T-helper 17 cell (primary cell): ENCODE data around the gene THSD7B. TPM values are rescaled to one million over a fixed set of nuclear protein-coding genes. Genes with fewer than 3 reads are reported as not detected.

Source experiments
- ATAC-seq: fragments of 150-1000 bp; cut with Tn5 transposase; 2 replicates; pipeline ENCODE4 v1.10.0; 2021; ENCODE audit warnings: mild to moderate bottlenecking, moderate library complexity
- DNase-seq, 3 donors: peaks; one replicate each; pipeline versions ENCODE4 v3.0.0 to v3.0.0-alpha.2; 2020 to 2021
- H3K9me3 ChIP-seq: one replicate; pipeline ENCODE4 v1.7.0; 2013; ENCODE audit warnings: low read length, mild to moderate bottlenecking; ENCODE audit not compliant: control insufficient read depth, poor library complexity, severe bottlenecking
- H3K27ac Mint-ChIP-seq: one replicate; pipeline ENCODE4 v1.8.0; 2022; ENCODE audit warnings: mild to moderate bottlenecking, moderate library complexity, mixed read lengths
- H3K27me3 Mint-ChIP-seq: one replicate; pipeline ENCODE4 v1.8.0; 2022; ENCODE audit warnings: mixed read lengths
- H3K36me3 Mint-ChIP-seq: one replicate; pipeline ENCODE4 v1.8.0; 2022; ENCODE audit warnings: low read depth, mixed read lengths
- H3K4me1 Mint-ChIP-seq: one replicate; pipeline ENCODE4 v1.8.0; 2022; ENCODE audit warnings: mild to moderate bottlenecking, mixed read lengths
- H3K4me3 Mint-ChIP-seq: one replicate; pipeline ENCODE4 v1.8.0; 2022; ENCODE audit warnings: mild to moderate bottlenecking, moderate library complexity, mixed read lengths
- total RNA-seq, 4 donors: library from RNA in 2 of 4; stranded (reverse) in 2 of 4; gene quantifications; one replicate each; pipeline ENCODE4 v1.2.3 and lab custom pipeline; 2022 to 2026

The THSD7B gene
- total RNA-seq, 2 donors from 2014 or later, result not detected

GRCh38 chr2:136844546-136844945 lies 79.2 kb downstream of the THSD7B start:
- H3K4me1 Mint-ChIP-seq, result no peaks in the 10 kb centered on the region
- H3K9me3 ChIP-seq, result no peaks in the 10 kb centered on the region
- no peak overlapping the region for H3K27ac Mint-ChIP-seq
- ATAC-seq (no peak), DNase-seq (no peak)
- H3K27me3 Mint-ChIP-seq, result peaks cover 4% of the 10 kb centered on the region
- no peak overlapping the region for H3K4me3 Mint-ChIP-seq
- H3K36me3 Mint-ChIP-seq, result no peaks in the 10 kb centered on the region

- H3K27me3 Mint-ChIP-seq, result no peaks in the 10 kb centered on the region
- H3K36me3 Mint-ChIP-seq, result no peaks in the 10 kb centered on the region
- H3K4me1 Mint-ChIP-seq, result no peaks in the 10 kb centered on the region
- ATAC-seq (no peak), DNase-seq (no peak)
- no peak overlapping the region for H3K4me3 Mint-ChIP-seq
- no peaks in the 10 kb centered on the region for H3K9me3 ChIP-seq
- no peak overlapping the region for H3K27ac Mint-ChIP-seq
Measured at GRCh38 chr2:136858656-136859055, 93.3 kb downstream of the THSD7B start.

DNA sequence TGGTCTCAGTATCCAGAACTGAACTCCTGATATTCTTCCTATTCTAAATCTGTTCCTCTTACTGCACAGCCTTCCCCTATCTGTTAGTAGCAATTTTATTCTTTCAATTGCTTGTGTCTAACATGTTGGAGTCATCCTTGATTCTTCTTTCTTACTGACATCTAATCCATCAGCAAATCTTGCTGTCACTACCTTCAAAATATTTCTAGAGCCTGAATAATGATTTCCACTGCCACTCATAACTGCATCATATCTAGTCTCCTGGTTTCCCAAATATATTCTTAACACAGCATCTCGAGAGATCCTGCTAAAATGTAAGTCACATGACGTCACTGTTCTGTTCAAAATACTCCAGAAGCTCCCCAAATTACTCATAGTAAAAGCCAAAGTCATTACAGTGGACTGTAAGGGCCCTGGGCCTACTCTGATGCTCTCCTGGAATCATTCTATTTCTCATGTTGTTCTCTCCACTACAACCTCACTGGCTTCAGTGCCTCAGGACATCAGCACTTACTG lies 95.2 kb downstream of the THSD7B start:
- Mint-ChIP-seq H3K36me3 (no peaks in the 10 kb centered on the region), H3K4me1 (no peaks in the 10 kb centered on the region), H3K4me3 (no peak overlapping the region), H3K27ac (no peak overlapping the region), H3K27me3 (no peaks in the 10 kb centered on the region)
- ATAC-seq (no peak), DNase-seq (no peak)
- no peaks in the 10 kb centered on the region for H3K9me3 ChIP-seq

DNA sequence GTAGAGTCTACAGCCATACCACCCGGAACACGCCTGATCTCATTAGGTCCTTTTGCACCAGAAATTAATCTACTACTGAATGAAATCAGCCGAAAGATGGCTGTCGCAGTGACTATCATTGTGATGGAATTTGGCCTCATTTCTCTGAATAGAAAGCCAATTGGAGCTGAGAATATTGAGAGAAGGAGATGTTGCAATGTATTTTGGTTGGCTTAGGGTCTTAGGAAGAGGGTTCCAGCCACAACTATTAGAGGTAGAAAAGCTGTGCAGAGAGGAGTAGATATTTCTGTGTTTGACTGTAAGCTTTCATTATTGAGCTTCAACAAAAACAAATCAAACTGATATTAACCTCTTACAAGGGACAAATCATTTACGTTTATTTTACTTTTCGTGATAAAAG lies 98.1 kb downstream of the THSD7B start:
- no peak overlapping the region for H3K27ac Mint-ChIP-seq
- H3K4me1 Mint-ChIP-seq, result no peaks in the 10 kb centered on the region
- no peaks in the 10 kb centered on the region for H3K27me3 Mint-ChIP-seq
- no peak for ATAC-seq
- no peaks in the 10 kb centered on the region for H3K36me3 Mint-ChIP-seq
- H3K9me3 ChIP-seq, result no peaks in the 10 kb centered on the region
- no peak overlapping the region for H3K4me3 Mint-ChIP-seq
- no peak for DNase-seq

- no peaks in the 10 kb centered on the region for H3K4me1 Mint-ChIP-seq
- no peak for ATAC-seq
- no peaks in the 10 kb centered on the region for H3K9me3 ChIP-seq
Measured at GRCh38 chr2:136863874-136864273, 98.5 kb downstream of the THSD7B start.

DNA sequence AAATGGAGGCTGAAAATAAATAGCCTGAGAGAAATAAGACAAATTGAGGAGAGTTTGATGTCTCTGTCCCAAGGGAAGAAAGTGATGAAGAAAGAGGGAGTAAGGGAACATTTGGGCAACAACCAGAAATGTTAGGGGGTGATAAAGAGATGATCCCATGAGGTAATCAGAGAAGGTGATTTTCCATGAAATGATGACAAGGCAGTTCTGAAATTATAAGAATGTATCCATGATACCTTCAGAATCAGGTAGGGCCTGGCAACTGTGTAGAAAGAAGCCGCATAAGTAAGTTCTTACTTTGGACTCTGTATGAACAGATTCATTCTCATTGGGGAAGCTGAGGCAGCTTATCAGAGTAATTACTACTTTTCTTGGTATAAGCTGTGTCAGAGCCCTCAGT lies 106.1 kb downstream of the THSD7B start:
- no peak overlapping the region for H3K4me3 Mint-ChIP-seq
- no peak for DNase-seq
- ATAC-seq, result no peak

More at GRCh38 chr2:136863874-136864273, 98.5 kb downstream of the THSD7B start:
- Mint-ChIP-seq H3K27ac (no peak overlapping the region), H3K36me3 (no peaks in the 10 kb centered on the region), H3K4me3 (no peak overlapping the region), H3K27me3 (no peaks in the 10 kb centered on the region)
- DNase-seq, result no peak

DNA sequence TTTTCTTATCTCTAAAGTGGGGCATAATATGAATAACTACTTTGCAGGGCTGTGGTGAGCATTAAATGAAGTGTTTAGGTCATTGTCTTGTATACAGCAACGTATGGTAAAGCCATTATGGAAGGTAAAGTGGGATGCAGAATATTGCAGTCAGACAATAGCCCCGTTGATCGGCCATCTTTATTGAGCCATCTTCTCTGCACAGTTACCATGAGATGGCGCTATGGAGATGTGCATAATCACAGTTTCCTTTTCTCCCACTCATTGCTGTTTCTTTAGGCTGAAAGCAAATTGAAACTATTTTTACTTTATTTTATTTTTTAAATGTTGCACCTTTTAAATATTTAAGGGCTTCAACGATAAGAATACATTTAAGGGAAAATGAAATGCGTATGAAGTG lies 108.9 kb downstream of the THSD7B start:
- Mint-ChIP-seq H3K36me3 (no peaks in the 10 kb centered on the region), H3K27ac (no peak overlapping the region), H3K4me1 (no peaks in the 10 kb centered on the region), H3K27me3 (no peaks in the 10 kb centered on the region), H3K4me3 (no peak overlapping the region)
- DNase-seq (no peak), ATAC-seq (no peak)
- H3K9me3 ChIP-seq, result no peaks in the 10 kb centered on the region

More for the DNA sequence above, 106.1 kb downstream of the THSD7B start:
- H3K9me3 ChIP-seq, result no peaks in the 10 kb centered on the region
- Mint-ChIP-seq H3K4me1 (no peaks in the 10 kb centered on the region), H3K36me3 (no peaks in the 10 kb centered on the region), H3K27ac (no peak overlapping the region), H3K27me3 (no peaks in the 10 kb centered on the region)

DNA sequence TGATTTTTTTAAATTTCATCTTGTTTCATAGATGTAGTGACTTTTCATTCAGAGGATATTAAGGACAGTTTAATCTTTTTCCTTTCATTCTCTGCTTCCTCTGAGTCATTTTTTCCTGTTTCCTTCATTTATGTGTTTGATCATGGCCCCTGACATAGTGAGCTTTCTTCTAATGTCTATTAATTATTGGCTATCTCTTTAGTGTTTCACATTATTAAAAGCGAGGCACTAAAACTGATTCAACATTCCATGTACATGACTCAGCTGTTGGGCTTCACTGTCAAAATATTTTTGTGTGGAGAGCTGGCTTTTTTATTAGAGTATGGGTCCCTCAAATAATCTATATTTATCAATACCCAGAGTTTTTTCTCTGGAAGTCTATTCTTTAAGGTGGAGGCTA lies 125.8 kb downstream of the THSD7B start:
- H3K4me3 Mint-ChIP-seq, result no peak overlapping the region
- no peaks in the 10 kb centered on the region for H3K36me3 Mint-ChIP-seq
- H3K9me3 ChIP-seq, result no peaks in the 10 kb centered on the region
- ATAC-seq (no peak), DNase-seq (no peak)
- H3K27me3 Mint-ChIP-seq, result no peaks in the 10 kb centered on the region
- no peak overlapping the region for H3K27ac Mint-ChIP-seq
- no peaks in the 10 kb centered on the region for H3K4me1 Mint-ChIP-seq

DNA sequence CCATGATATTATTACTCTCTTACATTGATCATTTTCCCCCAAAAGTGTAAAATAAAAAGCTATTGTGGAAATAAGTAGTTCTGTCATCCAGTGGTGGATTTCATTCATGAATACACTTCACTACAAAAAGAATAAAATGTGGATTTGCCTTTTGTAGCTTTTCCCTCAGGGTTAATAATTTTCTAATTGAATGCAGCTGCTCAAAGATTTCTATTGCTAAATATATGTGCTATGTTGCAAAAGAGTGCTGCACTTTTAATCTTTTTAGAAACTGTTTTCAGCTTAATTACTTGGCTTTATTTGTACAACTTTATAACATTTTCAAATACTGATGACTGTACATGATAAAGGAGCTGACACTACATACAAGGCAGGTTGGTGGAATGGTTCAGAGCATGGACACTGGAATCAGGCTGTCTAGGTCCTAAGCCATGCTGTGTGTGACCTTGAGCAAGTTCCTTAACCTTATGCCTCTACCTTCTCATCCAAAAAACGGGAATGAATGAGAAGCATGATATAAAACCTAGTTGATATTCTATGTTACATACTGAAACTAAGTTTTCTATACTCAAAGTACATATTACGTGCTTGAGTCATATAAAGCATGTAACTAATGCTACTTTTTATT lies 128.8 kb downstream of the THSD7B start:
- no peak overlapping the region for H3K4me3 Mint-ChIP-seq
- no peaks in the 10 kb centered on the region for H3K27me3 Mint-ChIP-seq
- no peaks in the 10 kb centered on the region for H3K4me1 Mint-ChIP-seq

DNA sequence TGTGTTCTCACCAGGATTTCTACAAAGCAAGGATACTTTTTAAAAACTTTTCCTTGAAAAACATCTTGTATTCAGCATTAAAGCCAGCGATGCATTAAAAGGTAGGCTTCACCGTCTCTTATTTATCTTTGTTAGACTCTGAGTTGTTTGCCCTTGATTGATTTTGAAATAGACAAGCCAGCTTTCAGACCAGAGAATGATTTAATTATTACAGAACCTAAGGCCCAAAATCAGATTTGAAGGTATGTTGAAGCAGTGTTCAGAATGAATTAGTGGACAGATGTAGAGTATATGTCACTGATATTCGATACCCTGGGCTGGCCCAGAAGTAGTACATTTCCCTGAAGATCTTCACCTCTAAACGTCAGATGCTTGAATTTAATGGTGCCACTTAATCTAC lies 136.4 kb downstream of the THSD7B start:
- H3K4me3 Mint-ChIP-seq, result no peak overlapping the region
- H3K36me3 Mint-ChIP-seq, result no peaks in the 10 kb centered on the region
- no peak overlapping the region for H3K27ac Mint-ChIP-seq
- H3K4me1 Mint-ChIP-seq, result no peaks in the 10 kb centered on the region
- H3K9me3 ChIP-seq, result no peaks in the 10 kb centered on the region
- no peak for ATAC-seq
- no peak for DNase-seq
- H3K27me3 Mint-ChIP-seq, result peaks cover 13% of the 10 kb centered on the region

More for the DNA sequence above, 128.8 kb downstream of the THSD7B start:
- no peak for ATAC-seq
- no peak overlapping the region for H3K27ac Mint-ChIP-seq
- H3K9me3 ChIP-seq, result no peaks in the 10 kb centered on the region
- H3K36me3 Mint-ChIP-seq, result no peaks in the 10 kb centered on the region
- no peak for DNase-seq

- H3K36me3 Mint-ChIP-seq, result no peaks in the 10 kb centered on the region
- H3K27ac Mint-ChIP-seq, result no peak overlapping the region
- no peaks in the 10 kb centered on the region for H3K4me1 Mint-ChIP-seq
- DNase-seq (no peak), ATAC-seq (no peak)
- peaks cover 13% of the 10 kb centered on the region for H3K27me3 Mint-ChIP-seq
- H3K4me3 Mint-ChIP-seq, result no peak overlapping the region
- H3K9me3 ChIP-seq, result no peaks in the 10 kb centered on the region
Measured at GRCh38 chr2:136905779-136906178, 140.4 kb downstream of the THSD7B start.

DNA sequence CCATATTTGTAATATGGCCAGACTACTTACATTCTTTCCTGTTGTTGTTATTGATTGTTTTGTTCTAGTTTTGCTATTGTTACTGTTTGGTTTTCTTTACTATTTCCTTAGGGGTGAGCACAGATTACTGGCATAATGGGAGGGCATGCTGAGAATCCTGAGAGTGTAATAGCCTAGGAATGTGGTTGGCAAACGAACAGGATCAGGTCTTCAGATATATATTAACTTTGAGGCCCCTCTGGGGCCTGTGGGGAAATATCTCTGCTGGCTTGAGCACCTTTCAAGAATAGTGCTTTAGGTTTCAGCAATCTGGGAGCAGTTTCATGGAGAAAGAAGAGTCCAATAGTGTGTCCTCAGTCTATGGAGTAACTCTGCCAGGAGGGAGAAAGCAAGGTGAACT lies 144.4 kb downstream of the THSD7B start:
- Mint-ChIP-seq H3K27me3 (no peaks in the 10 kb centered on the region), H3K4me1 (no peaks in the 10 kb centered on the region), H3K36me3 (no peaks in the 10 kb centered on the region), H3K27ac (no peak overlapping the region), H3K4me3 (no peak overlapping the region)
- ATAC-seq (no peak), DNase-seq (no peak)
- H3K9me3 ChIP-seq, result no peaks in the 10 kb centered on the region

DNA sequence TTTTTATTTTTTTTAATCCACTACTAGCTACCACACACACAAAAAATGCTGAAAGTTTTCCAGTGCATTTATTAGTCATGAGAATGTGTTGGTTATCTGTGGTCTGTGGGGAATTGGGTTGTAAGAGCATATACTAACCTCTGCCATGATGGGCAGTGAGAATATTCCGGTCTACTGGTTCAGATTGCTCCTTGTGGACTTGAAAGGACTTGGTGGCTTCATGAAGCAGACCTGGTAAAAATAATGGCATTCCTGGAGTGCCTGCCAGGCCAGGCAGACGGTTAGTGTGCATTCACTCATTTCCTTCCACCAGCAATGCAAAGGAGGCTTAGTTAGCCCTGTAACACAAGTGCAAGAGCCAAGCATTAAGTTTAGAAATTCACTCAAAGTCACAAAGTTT lies 150.8 kb downstream of the THSD7B start:
- H3K4me3 Mint-ChIP-seq, result no peak overlapping the region
- ATAC-seq, result no peak
- H3K27ac Mint-ChIP-seq, result no peak overlapping the region
- no peaks in the 10 kb centered on the region for H3K4me1 Mint-ChIP-seq
- H3K36me3 Mint-ChIP-seq, result no peaks in the 10 kb centered on the region
- no peak for DNase-seq
- no peaks in the 10 kb centered on the region for H3K27me3 Mint-ChIP-seq
- no peaks in the 10 kb centered on the region for H3K9me3 ChIP-seq

DNA sequence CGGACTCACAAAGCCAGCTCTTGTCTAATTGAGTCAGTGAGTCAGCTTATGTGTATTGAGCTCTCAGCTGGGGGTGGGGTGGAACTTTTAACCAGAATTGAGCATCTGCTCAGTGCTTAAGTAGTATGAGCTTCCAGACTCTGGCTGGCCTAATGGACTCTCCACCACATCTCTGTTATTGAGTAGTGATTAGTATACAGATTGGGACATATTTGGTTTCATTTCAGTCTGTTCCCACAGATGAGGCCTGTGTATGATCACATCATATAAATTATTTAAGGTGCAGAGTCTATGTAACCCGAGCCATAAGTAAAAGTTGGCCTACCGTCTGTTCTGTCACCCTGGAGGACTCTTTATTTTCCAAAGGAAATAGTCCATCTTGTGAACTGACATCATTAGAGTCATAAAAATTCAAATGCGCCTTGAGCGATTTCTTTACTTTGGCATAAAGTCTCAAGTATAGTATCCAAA lies 152.1 kb downstream of the THSD7B start:
- Mint-ChIP-seq H3K27ac (no peak overlapping the region), H3K36me3 (no peaks in the 10 kb centered on the region), H3K4me1 (no peaks in the 10 kb centered on the region), H3K4me3 (no peak overlapping the region), H3K27me3 (no peaks in the 10 kb centered on the region)
- DNase-seq (no peak), ATAC-seq (no peak)
- H3K9me3 ChIP-seq, result no peaks in the 10 kb centered on the region
